GM12864 (cell line): Measurements from ENCODE around the gene CDC42BPG.

Source experiments
- DNase-seq: peaks from one replicate; pipeline ENCODE4 v3.0.0-alpha.2; 2011; ENCODE audit warnings: low read depth
- H3K4me3 ChIP-seq: 2 replicates; pipeline ENCODE4 v1.5.1; 2011; ENCODE audit warnings: mild to moderate bottlenecking, low read depth, low read length, control low read depth
- CTCF ChIP-seq: IDR thresholded peaks from 2 replicates; pipeline ENCODE4 v1.5.1; 2011; ENCODE audit warnings: low read depth, mild to moderate bottlenecking, moderate library complexity, low read length, control low read depth, inconsistent platforms; ENCODE audit errors: missing control alignments

CDC42BPG gene

GRCh38 chr11:64853709-64854108 lies 9.3 kb upstream of the CDC42BPG start:
- no peak overlapping the region for H3K4me3 ChIP-seq
- no peak for DNase-seq
- TF ChIP-seq CTCF = no peak

- DNase-seq = no peak
- no peak for TF ChIP-seq CTCF
- no peak overlapping the region for H3K4me3 ChIP-seq
Observed at GRCh38 chr11:64852804-64853509, 8.5 kb upstream of the CDC42BPG start.

- no peak overlapping the region for H3K4me3 ChIP-seq
- no peak for DNase-seq
- TF ChIP-seq CTCF = no peak
Observed at GRCh38 chr11:64851831-64852351, 7.4 kb upstream of the CDC42BPG start.

- peak; percentile 78 for DNase-seq
- TF ChIP-seq CTCF = peak; percentile 47
- H3K4me3 ChIP-seq = no peak overlapping the region
Observed at GRCh38 chr11:64850979-64851567, 6.6 kb upstream of the CDC42BPG start.

GRCh38 chr11:64849598-64850356 lies 5.3 kb upstream of the CDC42BPG start:
- no peak overlapping the region for H3K4me3 ChIP-seq
- no peak for DNase-seq
- no peak for TF ChIP-seq CTCF

GRCh38 chr11:64848826-64849597 lies 4.6 kb upstream of the CDC42BPG start:
- no peak for DNase-seq
- peak; percentile 11 for TF ChIP-seq CTCF
- H3K4me3 ChIP-seq = no peak overlapping the region
